Neuronal stem cell (in vitro differentiated cells): Measurements from ENCODE around the gene ALPK3.

Experiments used
- DNase-seq: peaks from one replicate; pipeline ENCODE4 v3.0.0-alpha.2; 2013; ENCODE audit warnings: low spot score
- H2AFZ ChIP-seq: one replicate; pipeline ENCODE4 v1.6.1; 2013; ENCODE audit warnings: mild to moderate bottlenecking, low read length, inconsistent platforms
- H2AK5ac ChIP-seq: 2 replicates; pipeline ENCODE4 v1.6.1; 2013; ENCODE audit warnings: low read depth, mild to moderate bottlenecking, inconsistent platforms, low read length, moderate library complexity, mixed read lengths
- H2BK120ac ChIP-seq: 2 replicates; pipeline ENCODE4 v1.6.1; 2013; ENCODE audit warnings: low read depth, mild to moderate bottlenecking, inconsistent platforms, low read length, moderate library complexity, mixed read lengths
- H2BK12ac ChIP-seq: one replicate; pipeline ENCODE4 v1.6.1; 2013; ENCODE audit warnings: low read length, inconsistent platforms
- H2BK15ac ChIP-seq: 2 replicates; pipeline ENCODE4 v1.6.1; 2013; ENCODE audit warnings: mild to moderate bottlenecking, low read length, inconsistent platforms, mixed read lengths
- H2BK5ac ChIP-seq: one replicate; pipeline ENCODE4 v1.6.1; 2013; ENCODE audit warnings: inconsistent platforms, mild to moderate bottlenecking, low read length, moderate library complexity
- H3K14ac ChIP-seq: one replicate; pipeline ENCODE4 v1.6.1; 2013; ENCODE audit warnings: low read length, inconsistent platforms
- H3K18ac ChIP-seq: 2 replicates; pipeline ENCODE4 v1.6.1; 2013; ENCODE audit warnings: low read length, inconsistent platforms
- H3K23ac ChIP-seq: 2 replicates; pipeline ENCODE4 v1.6.1; 2013; ENCODE audit warnings: low read depth, mild to moderate bottlenecking, mixed read lengths, low read length, inconsistent platforms; ENCODE audit not compliant: poor library complexity
- H3K27ac ChIP-seq: replicated peaks from 3 replicates; pipeline ENCODE4 v1.5.1; 2013; ENCODE audit warnings: low read length, inconsistent platforms
- H3K27me3 ChIP-seq, 3 experiments: 2 replicates each; pipeline ENCODE4 v1.6.1; 2013; ENCODE audit warnings: low read length in 3 of 3, mild to moderate bottlenecking in 2 of 3, inconsistent platforms in 1 of 3, low read depth in 1 of 3, mixed read lengths in 1 of 3, moderate library complexity in 1 of 3; ENCODE audit not compliant: control insufficient read depth in 3 of 3, insufficient read depth in 3 of 3
- H3K36me3 ChIP-seq, 2 donors: replicated peaks in 1 of 2; 2 replicates each; pipeline ENCODE4 v1.6.1; 2013; ENCODE audit warnings: low read length in 2 of 2; ENCODE audit not compliant: control insufficient read depth in 2 of 2, insufficient read depth in 2 of 2
- H3K4ac ChIP-seq: 2 replicates; pipeline ENCODE4 v1.6.1; 2013; ENCODE audit warnings: inconsistent platforms, mild to moderate bottlenecking, low read length, moderate library complexity
- H3K4me1 ChIP-seq, 2 donors: 1 replicate in 1 of 2; 2 replicates in 1 of 2; pipeline ENCODE4 v1.6.1; 2013; ENCODE audit warnings: low read length in 2 of 2, low read depth in 1 of 2; ENCODE audit not compliant: control insufficient read depth in 2 of 2, insufficient read depth in 1 of 2
- H3K4me2 ChIP-seq: one replicate; pipeline ENCODE4 v1.6.1; 2013; ENCODE audit warnings: mild to moderate bottlenecking, low read length, inconsistent platforms; ENCODE audit not compliant: insufficient read depth, poor library complexity, severe bottlenecking
- H3K4me3 ChIP-seq, 2 donors: 2 replicates each; pipeline ENCODE4 v1.5.1; 2013; ENCODE audit warnings: low read length in 2 of 2, mild to moderate bottlenecking in 2 of 2, inconsistent platforms in 1 of 2, moderate library complexity in 1 of 2
- H3K79me1 ChIP-seq: one replicate; pipeline ENCODE4 v1.6.1; 2013; ENCODE audit warnings: low read depth, mild to moderate bottlenecking, inconsistent platforms, low read length, moderate library complexity
- H3K9ac ChIP-seq: one replicate; pipeline ENCODE4 v1.6.1; 2013; ENCODE audit warnings: mild to moderate bottlenecking, low read depth, low read length, inconsistent platforms; ENCODE audit not compliant: poor library complexity
- H3K9me3 ChIP-seq, 2 donors: replicated peaks in 1 of 2; 2 replicates each; pipeline versions ENCODE3 to v1.6.1; 2013; ENCODE audit warnings: low read length in 2 of 2, mild to moderate bottlenecking in 2 of 2, inconsistent platforms in 1 of 2, low read depth in 1 of 2, mixed read lengths in 1 of 2, moderate library complexity in 1 of 2; ENCODE audit not compliant: control insufficient read depth in 2 of 2, insufficient read depth in 1 of 2
- H4K8ac ChIP-seq: one replicate; pipeline ENCODE4 v1.6.1; 2013; ENCODE audit warnings: low read depth, mild to moderate bottlenecking, inconsistent platforms, low read length, moderate library complexity
- H4K91ac ChIP-seq: one replicate; pipeline ENCODE4 v1.6.1; 2013; ENCODE audit warnings: low read length, low read depth, mild to moderate bottlenecking, inconsistent platforms; ENCODE audit not compliant: poor library complexity
- WGBS, 2 donors: extraction: QIAGEN DNeasy Blood & Tissue Kit; methylation state at CpG; one replicate each; pipeline ENCODE4 v1.1.7; 2013; ENCODE audit warnings: missing lambda C conversion rate in 2 of 2, mixed read lengths in 1 of 2; ENCODE audit not compliant: insufficient read length in 2 of 2, insufficient replicate concordance in 1 of 2; ENCODE audit errors: extremely low coverage in 2 of 2; 5-methylcytosine and 5-hydroxymethylcytosine counted together

Gene ALPK3

GRCh38 chr15:84872009-84872910, 55.1 kb downstream of the ALPK3 start:
- Histone ChIP-seq H3K4me3 (no peak overlapping the region), H2BK15ac (no peak overlapping the region), H3K14ac (no peak overlapping the region), H3K36me3 (no peaks in the 10 kb centered on the region), H3K4ac (no peak overlapping the region), H3K9ac (peak overlapping the region; percentile 67), H4K8ac (no peak overlapping the region), H2BK12ac (no peak overlapping the region), H3K79me1 (no peaks in the 10 kb centered on the region), H3K9me3 (no peaks in the 10 kb centered on the region), H2AFZ (no peak overlapping the region), H2BK5ac (no peak overlapping the region), H4K91ac (no peak overlapping the region), H3K4me1 (peaks cover 0 to 3% of the 10 kb centered on the region in 2 donors), H2AK5ac (no peak overlapping the region), H3K4me2 (no peak overlapping the region), H3K18ac (no peak overlapping the region), H3K23ac (peak overlapping the region; percentile 18), H3K27ac (no peak overlapping the region), H2BK120ac (no peak overlapping the region), H3K27me3 (peaks cover 0 to 5% (median 0%) of the 10 kb centered on the region in 3 experiments)
- DNase-seq: no peak
- no CpG with 5 or more reads among the region's 17 CpGs for WGBS, 2 donors

DNA sequence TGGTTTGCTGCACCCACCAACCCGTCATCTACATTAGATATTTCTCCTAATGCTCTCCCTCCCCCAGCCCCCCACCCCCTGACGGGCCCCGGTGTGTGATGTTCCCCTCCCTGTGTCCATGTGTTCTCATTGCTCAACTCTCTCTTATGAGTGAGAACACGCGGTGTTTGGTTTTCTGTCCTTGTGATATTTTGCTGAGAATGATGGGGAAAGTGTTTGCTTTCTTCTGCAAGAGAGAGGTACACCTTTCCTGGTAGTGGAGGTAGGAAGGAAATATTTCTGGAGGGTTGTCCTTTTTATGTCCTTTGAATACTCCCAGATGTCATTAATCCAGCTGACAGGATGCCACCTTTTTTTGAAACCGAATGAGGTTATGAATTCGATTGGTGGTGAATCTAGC, 56.8 kb downstream of the ALPK3 start:
- Histone ChIP-seq H3K9me3 (no peaks in the 10 kb centered on the region), H4K8ac (no peak overlapping the region)

DNA sequence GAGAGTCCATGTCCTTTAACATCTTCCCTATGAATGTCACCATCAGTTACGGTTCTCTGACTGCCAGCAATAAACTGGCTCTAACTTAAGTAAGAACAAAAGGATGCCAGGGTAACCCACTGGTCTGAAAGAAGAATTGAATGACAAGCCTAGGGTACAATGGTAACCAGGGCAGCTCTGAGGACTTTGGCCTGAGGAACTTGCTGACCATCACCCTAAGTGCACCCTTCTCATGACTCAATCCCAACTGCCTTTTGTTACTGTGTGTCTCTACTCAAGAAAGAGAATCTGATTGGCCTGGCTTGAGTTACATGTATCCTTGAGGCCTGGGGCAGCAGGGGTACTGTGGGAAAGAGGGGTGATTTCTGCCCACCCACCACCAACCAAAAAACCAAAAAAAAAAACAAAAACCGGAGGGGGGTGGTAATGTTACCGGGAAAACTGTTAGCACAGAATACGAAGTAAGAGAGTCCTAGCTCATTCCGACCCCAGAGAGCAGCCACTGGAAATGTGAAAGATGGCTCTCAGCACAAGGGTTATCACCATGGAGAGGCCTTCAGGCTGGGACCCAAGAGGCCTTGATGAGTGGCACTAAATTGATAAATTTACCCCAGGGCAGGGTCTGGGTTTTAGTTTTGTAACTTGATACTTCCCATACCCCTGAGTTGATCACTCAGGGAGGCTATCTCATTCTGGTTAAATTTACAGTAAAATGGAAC, 58.0 kb downstream of the ALPK3 start:
- H2AK5ac ChIP-seq: no peak overlapping the region
- peak overlapping the region; percentile 50 for H2AFZ ChIP-seq
- no peak overlapping the region for H4K8ac ChIP-seq
- H3K4me3 ChIP-seq: no peak overlapping the region
- no peak for DNase-seq
- H3K23ac ChIP-seq: no peak overlapping the region
- no peak overlapping the region for H3K14ac ChIP-seq
- H3K4ac ChIP-seq: no peak overlapping the region
- H3K27me3 ChIP-seq: no peaks in the 10 kb centered on the region
- no peak overlapping the region for H2BK5ac ChIP-seq
- H3K4me2 ChIP-seq: no peak overlapping the region
- H2BK12ac ChIP-seq: no peak overlapping the region
- WGBS, 2 donors: no CpG with 5 or more reads among the region's 5 CpGs
- no peak overlapping the region for H3K27ac ChIP-seq
- H3K36me3 ChIP-seq: no peaks in the 10 kb centered on the region
- H3K9ac ChIP-seq: no peak overlapping the region
- no peak overlapping the region for H2BK120ac ChIP-seq
- peaks cover 2 to 3% of the 10 kb centered on the region in 2 donors for H3K4me1 ChIP-seq
- H2BK15ac ChIP-seq: no peak overlapping the region
- H3K18ac ChIP-seq: no peak overlapping the region
- H3K79me1 ChIP-seq: no peaks in the 10 kb centered on the region
- H4K91ac ChIP-seq: no peak overlapping the region
- no peaks in the 10 kb centered on the region for H3K9me3 ChIP-seq

More for the DNA sequence above, 56.8 kb downstream of the ALPK3 start:
- Histone ChIP-seq H3K27me3 (peaks cover 0 to 5% (median 0%) of the 10 kb centered on the region in 3 experiments), H2BK15ac (no peak overlapping the region), H3K18ac (no peak overlapping the region), H3K23ac (no peak overlapping the region), H3K14ac (no peak overlapping the region), H3K79me1 (no peaks in the 10 kb centered on the region), H3K9ac (no peak overlapping the region), H2BK12ac (no peak overlapping the region), H3K4me2 (no peak overlapping the region), H2AK5ac (no peak overlapping the region), H3K27ac (no peak overlapping the region), H2BK5ac (no peak overlapping the region), H3K4ac (no peak overlapping the region), H3K4me1 (peaks cover 2 to 3% of the 10 kb centered on the region in 2 donors), H2AFZ (no peak overlapping the region), H3K36me3 (no peaks in the 10 kb centered on the region), H3K4me3 (no peak overlapping the region), H4K91ac (no peak overlapping the region), H2BK120ac (no peak overlapping the region)
- no CpG with 5 or more reads among the region's 7 CpGs for WGBS, 2 donors
- no peak for DNase-seq

- H3K27me3 ChIP-seq: no peaks in the 10 kb centered on the region
- H3K23ac ChIP-seq: no peak overlapping the region
- no peak overlapping the region for H3K4ac ChIP-seq
Measured at GRCh38 chr15:84876269-84876668, 59.1 kb downstream of the ALPK3 start.

More at GRCh38 chr15:84876269-84876668, 59.1 kb downstream of the ALPK3 start:
- Histone ChIP-seq H3K18ac (no peak overlapping the region), H4K91ac (no peak overlapping the region), H3K4me1 (peaks cover 2 to 3% of the 10 kb centered on the region in 2 donors), H2AFZ (no peak overlapping the region), H3K4me2 (no peak overlapping the region), H3K27ac (no peak overlapping the region), H2AK5ac (no peak overlapping the region), H2BK5ac (no peak overlapping the region), H3K4me3 (no peak overlapping the region), H3K79me1 (no peaks in the 10 kb centered on the region), H2BK15ac (no peak overlapping the region), H3K9me3 (no peaks in the 10 kb centered on the region), H2BK12ac (no peak overlapping the region), H3K9ac (no peak overlapping the region), H4K8ac (no peak overlapping the region), H3K36me3 (no peaks in the 10 kb centered on the region), H2BK120ac (no peak overlapping the region), H3K14ac (no peak overlapping the region)
- no peak for DNase-seq
